ENCODE data around the gene DBNDD1.

DNA sequence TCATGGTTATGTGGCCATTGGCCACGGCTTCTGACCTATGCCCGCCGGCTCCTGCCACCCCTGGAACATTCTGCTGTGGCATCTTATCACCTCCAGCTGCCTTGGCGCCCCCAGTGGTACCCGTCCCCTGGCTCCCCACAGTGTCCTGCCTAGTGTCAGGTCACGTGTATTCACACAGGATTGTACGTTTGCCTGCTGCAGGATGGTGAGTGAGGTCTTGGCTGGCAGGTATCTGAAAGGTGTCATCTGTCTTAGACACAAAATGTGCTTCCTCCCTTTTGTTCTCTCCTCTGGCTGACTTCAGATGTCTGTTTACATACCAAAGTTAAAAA, 24.9 kb downstream of the DBNDD1 start:
- TF ChIP-seq POLR2A (IDR thresholded peaks at IDR 0.05) (no peak), POLR2AphosphoS5 (IDR thresholded peaks at IDR 0.05) (peak; percentile 33)
- TF ChIP-seq, protein P1, sequence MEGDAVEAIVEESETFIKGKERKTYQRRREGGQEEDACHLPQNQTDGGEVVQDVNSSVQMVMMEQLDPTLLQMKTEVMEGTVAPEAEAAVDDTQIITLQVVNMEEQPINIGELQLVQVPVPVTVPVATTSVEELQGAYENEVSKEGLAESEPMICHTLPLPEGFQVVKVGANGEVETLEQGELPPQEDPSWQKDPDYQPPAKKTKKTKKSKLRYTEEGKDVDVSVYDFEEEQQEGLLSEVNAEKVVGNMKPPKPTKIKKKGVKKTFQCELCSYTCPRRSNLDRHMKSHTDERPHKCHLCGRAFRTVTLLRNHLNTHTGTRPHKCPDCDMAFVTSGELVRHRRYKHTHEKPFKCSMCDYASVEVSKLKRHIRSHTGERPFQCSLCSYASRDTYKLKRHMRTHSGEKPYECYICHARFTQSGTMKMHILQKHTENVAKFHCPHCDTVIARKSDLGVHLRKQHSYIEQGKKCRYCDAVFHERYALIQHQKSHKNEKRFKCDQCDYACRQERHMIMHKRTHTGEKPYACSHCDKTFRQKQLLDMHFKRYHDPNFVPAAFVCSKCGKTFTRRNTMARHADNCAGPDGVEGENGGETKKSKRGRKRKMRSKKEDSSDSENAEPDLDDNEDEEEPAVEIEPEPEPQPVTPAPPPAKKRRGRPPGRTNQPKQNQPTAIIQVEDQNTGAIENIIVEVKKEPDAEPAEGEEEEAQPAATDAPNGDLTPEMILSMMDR (IDR thresholded peaks at IDR 0.05): no peak
